Erythroblast (primary cell): ENCODE data around the gene PDGFA.

Source experiments
- DNase-seq, 2 experiments: peaks; one replicate each; lab custom pipeline; 2025; lab: John Stamatoyannopoulos, UW
- GATA1 ChIP-seq: IDR thresholded peaks from 2 replicates; pipeline ENCODE4 v1.6.1; 2011; ENCODE audit warnings: low read depth, mild to moderate bottlenecking, control low read depth, low read length, moderate library complexity
- POLR2A ChIP-seq: IDR thresholded peaks from 2 replicates; pipeline ENCODE4 v1.6.1; 2011; ENCODE audit warnings: mild to moderate bottlenecking, low read length

PDGFA gene

DNA sequence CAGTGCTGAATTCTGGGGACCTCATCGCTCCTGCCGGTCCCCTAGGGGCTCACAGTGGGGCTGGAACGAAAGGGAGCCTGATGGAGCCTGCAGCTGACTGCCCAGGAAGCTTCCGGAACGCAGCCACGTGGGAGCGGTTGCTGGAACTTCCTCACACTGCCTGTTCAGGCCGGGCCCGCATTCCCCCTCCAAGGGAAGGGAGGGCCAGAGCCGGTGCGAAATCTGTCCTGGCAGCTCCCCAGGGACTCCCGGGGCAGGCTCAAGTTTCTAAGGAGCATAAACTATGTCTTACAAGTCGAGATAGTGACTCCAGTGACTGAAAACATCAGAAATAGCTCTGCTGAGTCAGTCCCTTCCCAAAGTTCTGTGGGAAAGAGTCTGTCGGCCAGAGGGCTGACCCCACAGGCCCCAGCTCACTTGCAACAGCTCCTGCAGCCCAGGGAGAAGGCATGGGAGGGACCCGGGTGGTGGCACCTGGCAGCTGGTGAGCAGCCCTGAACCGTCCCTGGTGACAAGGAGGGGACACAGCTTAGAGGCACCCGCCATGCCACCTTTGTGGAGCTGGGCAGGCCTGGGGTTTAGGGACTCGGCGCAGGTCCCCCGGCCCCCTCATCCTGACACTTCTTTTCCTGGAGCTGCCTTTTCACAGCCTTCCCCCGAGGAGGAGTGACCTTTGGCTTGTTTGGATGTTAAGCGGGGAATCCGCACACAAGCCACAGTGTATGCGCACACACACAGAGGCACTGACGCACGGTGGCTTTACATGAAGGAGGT, 47.6 kb downstream of the PDGFA start:
- TF ChIP-seq POLR2A (no peak), GATA1 (no peak)
- DNase-seq = no peak

DNA sequence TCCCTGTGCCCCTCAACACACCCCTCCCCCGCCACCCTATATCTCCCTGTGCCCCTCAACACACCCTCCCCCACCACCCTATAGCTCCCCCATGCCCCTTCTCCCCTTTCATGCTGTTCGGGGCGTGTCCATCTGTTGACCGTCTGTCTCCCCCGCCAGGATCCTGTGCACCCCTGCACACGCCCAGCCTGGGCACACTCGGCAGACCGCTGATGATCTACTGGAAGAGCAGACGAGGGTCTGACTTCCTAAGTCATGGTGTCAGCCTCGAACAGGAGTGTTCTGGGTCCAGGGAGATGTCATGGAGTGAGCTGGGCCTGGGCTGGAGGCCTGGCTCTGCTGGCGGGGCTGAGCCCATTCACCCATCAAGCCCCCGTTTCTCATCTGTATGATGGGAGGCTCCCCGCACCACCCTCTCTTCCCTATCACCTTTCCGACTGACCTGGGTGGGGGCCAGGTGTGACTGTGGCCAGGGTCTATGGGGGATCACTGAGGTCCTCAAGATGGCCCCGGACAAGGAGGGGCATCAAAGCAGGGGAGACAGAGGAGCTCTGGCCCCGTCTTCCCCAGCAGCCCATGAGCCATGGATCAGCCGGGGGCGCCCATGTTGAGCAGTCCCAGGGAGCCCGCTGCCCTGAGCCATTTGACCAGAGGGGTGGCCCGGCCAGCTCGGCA, 48.3 kb downstream of the PDGFA start:
- DNase-seq = no peak
- TF ChIP-seq GATA1 = no peak

DNA sequence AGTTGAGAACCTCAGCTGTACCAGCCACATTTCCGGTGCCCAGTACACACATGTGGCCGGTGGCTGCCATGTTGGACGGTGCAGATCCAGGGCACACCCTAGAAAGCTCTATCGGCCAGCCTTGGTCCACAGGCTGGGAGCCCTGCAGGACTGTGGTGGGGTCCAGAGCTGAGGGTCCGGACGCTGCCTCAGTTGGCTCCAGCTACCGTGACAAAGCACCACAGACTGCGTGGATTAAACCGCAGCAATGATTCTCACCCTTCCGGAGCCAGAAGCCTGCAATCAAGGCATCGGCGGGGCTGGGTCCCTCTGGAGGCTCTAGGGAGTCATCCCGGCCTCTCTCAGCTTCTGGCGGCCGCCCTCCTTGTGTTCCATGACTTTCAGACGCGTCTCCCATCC, 50.1 kb downstream of the PDGFA start:
- no peak for DNase-seq
- TF ChIP-seq POLR2A (no peak), GATA1 (no peak)

DNA sequence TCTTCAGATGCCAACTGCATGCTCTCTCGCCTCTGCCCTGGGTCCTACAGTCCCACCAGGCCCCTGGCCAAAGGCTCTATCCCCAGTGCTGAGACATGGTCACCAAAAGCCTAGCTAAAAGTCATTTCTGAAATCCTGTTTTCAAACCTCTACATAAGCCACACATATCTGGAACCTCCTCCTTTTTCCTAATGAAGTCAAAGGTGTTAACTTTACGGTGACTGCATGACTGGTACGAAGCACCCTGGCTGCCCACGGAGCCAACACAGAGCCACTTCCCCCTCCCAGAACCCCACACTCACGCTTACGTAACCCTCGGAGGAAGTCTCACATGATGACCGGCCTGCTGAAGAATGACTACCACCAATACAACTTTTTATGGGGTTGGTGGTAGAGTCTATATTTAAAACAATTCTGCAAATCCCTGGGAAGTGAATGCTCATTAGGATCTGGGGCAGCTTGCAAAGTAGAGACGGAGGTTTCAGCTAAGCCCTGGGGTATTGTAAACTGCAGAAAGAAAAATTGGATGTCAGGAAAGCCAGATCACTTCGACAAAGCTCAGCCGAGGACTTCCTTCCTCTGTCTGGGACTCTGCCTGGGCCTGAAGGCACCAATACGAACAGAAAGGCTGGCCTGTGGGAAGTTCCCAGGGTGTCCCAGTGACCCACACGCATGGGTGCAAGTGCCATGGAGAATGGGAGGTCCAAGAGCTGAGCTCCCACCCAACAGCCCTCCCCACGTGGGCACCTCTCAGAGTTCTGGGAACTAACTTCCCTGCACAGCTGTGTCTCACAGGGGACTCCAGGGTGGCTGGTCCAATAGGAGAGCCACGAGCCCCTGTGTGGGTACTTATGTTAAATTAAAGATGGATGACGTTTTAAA, 50.7 kb downstream of the PDGFA start:
- no peak for DNase-seq
- TF ChIP-seq POLR2A (no peak), GATA1 (no peak)

DNA sequence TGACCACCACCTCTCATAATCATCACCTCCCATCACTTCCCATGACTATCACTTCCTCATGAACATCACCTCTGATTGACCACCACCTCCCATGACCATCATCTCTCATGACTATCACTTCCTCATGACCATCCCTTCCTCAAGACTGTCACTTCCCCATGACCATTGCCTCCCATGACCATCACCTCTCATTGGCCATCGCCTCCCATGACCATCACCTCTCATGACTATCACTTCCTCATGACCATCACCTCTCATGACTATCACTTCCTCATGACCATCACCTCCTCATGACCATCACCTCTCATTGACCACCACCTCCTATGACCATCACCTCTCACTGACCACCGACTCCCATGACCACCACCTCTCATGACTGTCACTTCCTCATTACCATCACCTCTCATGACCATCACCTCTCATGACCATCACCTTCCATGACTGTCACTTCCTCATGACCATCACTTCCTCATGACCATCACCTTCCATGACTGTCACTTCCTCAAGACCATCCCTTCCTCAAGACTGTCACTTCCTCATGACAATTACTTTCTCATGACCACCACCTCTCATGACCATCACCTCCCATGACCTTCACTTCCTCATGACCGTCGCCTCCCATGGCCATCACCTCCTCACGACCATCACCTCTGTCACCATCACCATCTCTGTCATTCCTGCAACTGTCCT, 51.6 kb downstream of the PDGFA start:
- TF ChIP-seq POLR2A (no peak), GATA1 (no peak)
- DNase-seq = no peak

DNA sequence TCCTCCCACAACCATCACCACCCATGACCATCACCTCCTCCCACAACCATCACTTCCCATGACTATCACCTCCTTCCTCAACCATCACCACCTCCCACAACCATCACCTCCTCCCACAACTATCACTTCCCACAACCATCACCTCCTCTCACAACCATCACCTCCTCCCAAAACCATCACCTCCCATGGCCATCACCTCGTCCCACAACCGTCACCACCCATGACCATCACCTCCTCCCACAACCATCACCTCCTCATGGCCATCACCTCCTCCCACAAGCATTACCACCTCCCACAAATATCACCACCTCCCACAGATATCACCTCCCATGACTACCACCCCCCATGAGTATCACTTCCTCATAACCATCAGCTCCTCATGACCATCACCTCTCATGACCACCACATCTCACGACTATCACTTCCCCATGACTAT, 52.2 kb downstream of the PDGFA start:
- no peak for DNase-seq
- TF ChIP-seq GATA1 (no peak), POLR2A (no peak)

DNA sequence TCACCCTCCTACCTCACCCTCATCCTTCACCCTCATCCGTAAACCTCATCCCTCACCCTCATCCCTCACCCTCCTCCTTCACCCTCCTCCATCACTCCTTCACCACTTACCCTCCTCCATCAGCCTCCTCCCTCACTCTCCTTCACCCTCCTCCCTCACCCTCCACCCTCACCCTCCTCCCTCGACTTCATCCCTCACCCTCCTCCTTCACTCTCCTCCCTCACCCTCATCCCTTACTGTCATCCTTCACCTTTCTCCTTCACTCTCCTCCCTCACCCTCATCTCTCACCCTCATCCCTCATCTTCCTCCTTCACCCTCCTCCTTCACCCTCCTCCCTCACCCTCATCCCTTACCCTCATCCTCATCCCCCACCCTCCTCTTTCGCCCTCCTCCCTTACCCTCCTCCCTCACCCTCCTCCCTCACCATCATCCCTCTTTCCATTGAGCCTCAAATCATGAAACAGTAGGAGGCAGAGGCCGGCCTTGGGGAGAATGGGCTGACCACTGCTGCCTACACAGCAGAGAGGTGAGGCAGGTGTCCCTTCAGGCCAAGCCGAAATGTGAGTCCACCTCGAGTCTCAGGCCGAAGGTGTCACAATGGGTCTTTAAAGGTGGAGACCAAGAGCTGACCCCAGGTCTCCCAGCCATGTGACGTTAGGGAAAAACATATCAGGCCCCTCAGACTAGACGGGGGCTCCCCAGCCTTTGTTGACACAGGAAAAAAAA, 53.0 kb downstream of the PDGFA start:
- DNase-seq = no peak
- no peak for TF ChIP-seq GATA1
- no peak for TF ChIP-seq POLR2A

DNA sequence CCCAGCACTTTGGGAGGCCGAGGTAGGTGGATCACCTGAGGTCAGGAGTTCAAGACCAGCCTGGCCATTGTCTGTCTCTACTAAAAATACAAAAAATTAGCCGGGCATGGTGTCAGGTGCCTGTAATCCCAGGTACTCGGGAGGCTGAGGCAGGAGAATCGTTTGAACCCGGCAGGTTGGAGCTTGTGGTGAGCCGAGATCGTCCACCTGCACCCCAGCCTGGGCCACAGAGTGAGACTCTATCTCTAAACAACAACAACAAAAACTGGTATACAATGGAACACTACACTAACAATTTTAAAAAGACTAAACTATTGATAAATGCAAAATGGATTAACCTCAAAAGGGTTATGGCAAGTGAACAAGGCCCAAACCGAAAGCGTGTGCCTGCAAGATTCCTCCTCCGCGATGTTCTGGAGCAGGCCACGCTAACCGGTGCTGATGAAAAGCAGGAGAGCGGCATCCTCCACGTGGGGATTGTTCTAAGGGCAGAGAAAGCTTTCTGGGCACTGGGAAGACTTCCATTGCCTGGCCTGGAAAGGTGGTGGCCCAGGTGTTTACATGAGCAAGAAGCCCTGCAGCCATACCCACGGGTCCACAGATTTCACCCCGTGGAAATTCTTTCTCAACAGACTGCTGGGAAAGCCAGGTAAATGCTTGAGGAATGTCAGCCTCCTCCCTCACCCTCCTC, 53.8 kb downstream of the PDGFA start:
- TF ChIP-seq POLR2A (no peak), GATA1 (no peak)
- no peak for DNase-seq

DNA sequence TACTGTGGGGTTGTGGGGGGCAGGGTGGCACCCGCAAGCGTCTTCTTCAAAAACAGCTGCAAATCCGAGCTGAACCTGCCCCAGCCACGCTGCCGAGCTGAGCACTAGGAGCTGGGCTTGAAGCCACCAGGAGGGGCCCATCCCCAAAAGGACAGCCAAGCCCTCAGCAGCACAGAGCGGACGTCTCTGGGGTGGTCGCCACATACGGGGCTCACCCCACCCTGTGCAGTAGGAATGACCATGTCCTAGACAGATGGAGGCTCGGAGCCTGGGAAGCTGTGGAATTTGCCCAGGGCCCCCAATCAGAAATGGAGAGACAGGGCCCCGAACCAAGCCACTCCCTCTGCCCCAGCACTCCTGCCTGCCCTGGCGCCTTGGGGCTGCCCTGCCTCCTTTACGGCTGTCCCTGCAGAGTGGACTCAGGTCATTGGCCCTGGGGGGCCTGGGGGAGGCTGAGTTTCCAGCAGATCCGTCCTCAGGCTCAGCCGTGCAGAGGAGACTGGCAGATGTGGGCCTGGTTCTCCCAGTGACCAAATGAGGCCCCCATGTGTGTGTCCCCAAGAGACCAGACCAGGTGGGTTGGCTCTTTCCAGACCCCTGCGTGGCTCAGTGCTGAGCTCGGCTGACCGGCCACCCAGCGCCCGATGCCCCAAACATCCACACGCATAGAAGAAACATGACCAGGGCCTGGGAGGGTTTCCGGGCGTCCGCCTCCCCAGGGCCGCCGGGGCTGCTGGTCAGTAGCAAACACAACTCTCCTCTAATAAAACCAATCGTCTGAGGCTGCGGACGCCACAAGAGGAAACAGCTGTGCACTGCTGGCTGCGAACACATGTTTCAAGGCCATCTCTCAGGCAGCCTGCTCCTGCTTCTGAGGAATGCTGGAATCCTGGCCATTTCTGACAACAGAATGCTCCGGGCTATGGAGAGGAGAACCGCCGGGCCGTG, 54.9 kb downstream of the PDGFA start:
- no peak for DNase-seq
- TF ChIP-seq POLR2A = no peak
- no peak for TF ChIP-seq GATA1

DNA sequence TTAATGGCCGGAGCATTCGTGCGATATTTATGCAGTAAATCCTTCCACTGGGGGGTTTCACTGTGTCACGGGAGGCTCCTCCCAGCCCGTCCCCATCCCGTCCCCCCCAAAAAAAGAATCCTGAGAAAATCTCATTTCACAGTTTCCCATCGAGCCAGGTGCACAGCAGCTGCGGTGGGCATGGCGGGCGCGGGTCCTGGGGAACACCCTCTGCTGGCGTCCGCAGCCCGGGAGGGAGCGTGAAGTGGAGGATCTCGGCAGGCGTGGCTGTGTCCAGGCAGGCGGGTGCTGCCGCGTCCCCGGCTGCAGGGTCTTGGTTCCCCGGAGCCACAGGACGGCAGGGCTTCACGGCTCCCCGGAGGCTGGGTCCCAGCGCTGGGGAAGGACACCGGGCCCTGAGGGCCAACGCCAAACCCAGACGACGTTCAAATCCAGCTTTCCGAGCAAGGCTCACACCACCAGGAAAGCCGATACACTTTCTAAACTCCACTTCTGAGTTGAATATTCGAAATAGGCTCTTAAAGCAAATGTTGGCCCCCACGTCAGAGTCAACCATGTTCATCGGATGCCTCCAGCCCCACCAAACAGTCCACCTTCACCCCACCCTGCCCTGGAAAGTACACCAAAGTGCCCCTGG, 55.7 kb downstream of the PDGFA start:
- no peak for TF ChIP-seq GATA1
- no peak for TF ChIP-seq POLR2A
- DNase-seq = no peak

DNA sequence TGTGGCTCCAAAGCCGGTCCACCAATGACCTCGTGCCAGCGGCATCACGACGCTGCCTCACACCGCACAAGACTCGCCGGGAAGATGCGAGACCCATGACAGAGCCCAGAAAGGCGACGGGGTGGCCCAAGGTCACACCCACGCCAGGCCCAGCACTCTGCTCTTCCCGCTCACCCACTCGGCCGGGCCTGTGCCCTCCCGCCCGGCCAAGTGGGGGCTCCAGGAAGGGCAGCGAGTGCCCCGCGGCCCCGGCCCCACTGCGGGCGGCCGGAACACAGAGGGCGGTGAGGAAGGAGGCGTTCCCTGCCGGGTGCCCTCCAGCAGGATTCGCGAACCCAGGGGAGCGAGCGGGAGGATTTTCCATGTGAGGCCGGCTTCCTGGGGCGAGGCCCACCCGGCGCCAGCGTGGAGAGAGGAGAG, 56.3 kb downstream of the PDGFA start:
- no peak for TF ChIP-seq POLR2A
- no peak for TF ChIP-seq GATA1
- DNase-seq = no peak
